ENCODE measurements around the gene LOXHD1. TPM values are rescaled to one million over a fixed set of nuclear protein-coding genes. Genes with fewer than 3 reads are reported as not detected.

The LOXHD1 gene
- total and polyA plus RNA-seq, 2 donors (not counting 1 experiment from before 2014, with no cell fraction given): not detected

GRCh38 chr18:46693996-46694395, 37.0 kb upstream of the LOXHD1 start:
- H3K4me3 ChIP-seq (ENCODE audit: control extremely low read depth in 1 of 5, extremely low read depth in 1 of 5, insufficient read depth in 1 of 5, low read depth in 2 of 5, low read length in 4 of 5): no peak overlapping the region
- intact Hi-C loops (cut with micrococcal nuclease): no loop called here
- H3K27me3 Mint-ChIP-seq: no peaks in the 10 kb centered on the region
- no peaks in the 10 kb centered on the region for H3K36me3 ChIP-seq (replicated peaks in 1 of 2; ENCODE audit: control extremely low read depth in 1 of 2, control insufficient read depth in 1 of 2, extremely low read depth in 1 of 2, insufficient read depth in 2 of 2, low read length in 1 of 2)
- no peak overlapping the region for H3K4me3 Mint-ChIP-seq
- DNase-seq (no peak), ATAC-seq (ENCODE audit: low read depth) (no peak)
- no peaks in the 10 kb centered on the region for H3K9me3 ChIP-seq (ENCODE audit: control extremely low read depth in 1 of 3, control insufficient read depth in 2 of 3, insufficient read depth in 1 of 3, low read length in 2 of 3)
- H4K20me1 ChIP-seq (ENCODE audit: control insufficient read depth, insufficient read depth, low read length, poor library complexity, severe bottlenecking): no peaks in the 10 kb centered on the region
- no peak overlapping the region for H3K27ac Mint-ChIP-seq
- no peaks in the 10 kb centered on the region for H3K79me2 ChIP-seq (ENCODE audit: control insufficient read depth, insufficient read depth, low read length)
- H3K4me1 ChIP-seq (ENCODE audit: control insufficient read depth in 2 of 2, insufficient read depth in 2 of 2, low read length in 2 of 2): no peaks in the 10 kb centered on the region
- CTCF ChIA-PET: no interaction called here
- peaks cover 2% of the 10 kb centered on the region for H3K9me3 Mint-ChIP-seq (ENCODE audit: insufficient read depth)
- H3K9ac ChIP-seq (ENCODE audit: low read length): no peak overlapping the region
- WGBS (ENCODE audit: insufficient coverage): no CpG with 5 or more reads among the region's 2 CpGs
- H3K27ac ChIP-seq (ENCODE audit: low read length in 2 of 2): no peak overlapping the region
- H3K4me2 ChIP-seq (replicated peaks; ENCODE audit: low read depth, low read length, poor library complexity, severe bottlenecking): no peak overlapping the region
- no peaks in the 10 kb centered on the region for H3K4me1 Mint-ChIP-seq
- POLR2A ChIA-PET: no interaction called here
- TF ChIP-seq EZH2 (IDR thresholded peaks at IDR 0.05; ENCODE audit: borderline replicate concordance, insufficient read depth, low read depth, low read length, poor library complexity, severe bottlenecking) (no peak), CTCF (IDR thresholded peaks at IDR 0.05) (no peak)
- H3K27me3 ChIP-seq (replicated peaks in 1 of 4; ENCODE audit: control extremely low read depth in 1 of 4, control insufficient read depth in 3 of 4, insufficient read depth in 4 of 4, low read length in 3 of 4): peaks cover 0 to 3% (median 0%) of the 10 kb centered on the region in 4 experiments
- H2AFZ ChIP-seq (ENCODE audit: insufficient read depth, low read depth, low read length, poor library complexity, severe bottlenecking): no peak overlapping the region

- Histone ChIP-seq H3K9me3 (ENCODE audit: control extremely low read depth in 1 of 3, control insufficient read depth in 2 of 3, insufficient read depth in 1 of 3, low read length in 2 of 3) (no peaks in the 10 kb centered on the region), H3K27me3 (replicated peaks in 1 of 4; ENCODE audit: control extremely low read depth in 1 of 4, control insufficient read depth in 3 of 4, insufficient read depth in 4 of 4, low read length in 3 of 4) (no peaks in the 10 kb centered on the region), H3K79me2 (ENCODE audit: control insufficient read depth, insufficient read depth, low read length) (no peaks in the 10 kb centered on the region), H3K9ac (ENCODE audit: low read length) (no peak overlapping the region), H3K27ac (ENCODE audit: low read length in 2 of 2) (no peak overlapping the region), H3K4me2 (replicated peaks; ENCODE audit: low read depth, low read length, poor library complexity, severe bottlenecking) (no peak overlapping the region), H4K20me1 (ENCODE audit: control insufficient read depth, insufficient read depth, low read length, poor library complexity, severe bottlenecking) (no peaks in the 10 kb centered on the region), H3K36me3 (replicated peaks in 1 of 2; ENCODE audit: control extremely low read depth in 1 of 2, control insufficient read depth in 1 of 2, extremely low read depth in 1 of 2, insufficient read depth in 2 of 2, low read length in 1 of 2) (no peaks in the 10 kb centered on the region), H3K4me1 (ENCODE audit: control insufficient read depth in 2 of 2, insufficient read depth in 2 of 2, low read length in 2 of 2) (no peaks in the 10 kb centered on the region), H2AFZ (ENCODE audit: insufficient read depth, low read depth, low read length, poor library complexity, severe bottlenecking) (no peak overlapping the region), H3K4me3 (ENCODE audit: control extremely low read depth in 1 of 5, extremely low read depth in 1 of 5, insufficient read depth in 1 of 5, low read depth in 2 of 5, low read length in 4 of 5) (no peak overlapping the region)
- Mint-ChIP-seq H3K27ac (no peak overlapping the region), H3K27me3 (no peaks in the 10 kb centered on the region), H3K4me3 (no peak overlapping the region), H3K4me1 (no peaks in the 10 kb centered on the region), H3K9me3 (ENCODE audit: insufficient read depth) (no peaks in the 10 kb centered on the region)
- ChIA-PET POLR2A (no interaction called here), CTCF (interaction anchor here (0.7 kb wide), 1 partner anchor 466 kb away, joined by 3 read pairs; no protein-coding TSS in a partner anchor)
- intact Hi-C loops (cut with micrococcal nuclease): no loop called here
- no peak for TF ChIP-seq EZH2 (IDR thresholded peaks at IDR 0.05; ENCODE audit: borderline replicate concordance, insufficient read depth, low read depth, low read length, poor library complexity, severe bottlenecking)
- TF ChIP-seq CTCF (IDR thresholded peaks at IDR 0.05): no peak
- WGBS (ENCODE audit: insufficient coverage): 90% methylated on average over 10 of the region's 12 CpGs
- ATAC-seq (ENCODE audit: low read depth) (no peak), DNase-seq (no peak)
These were observed 32.0 kb upstream of the LOXHD1 start for GRCh38 chr18:46688853-46689525.

All from B cell (primary cell).